ENCODE results near the gene PTPRG.

GRCh38 chr3:61684386-61684785 is 123.0 kb downstream of the PTPRG start:
- TF ChIP-seq CTCF (IDR thresholded peaks at IDR 0.05) (no peak), POLR2A (IDR thresholded peaks at IDR 0.05; ENCODE audit: low read depth) (no peak), POLR2AphosphoS5 (IDR thresholded peaks at IDR 0.05) (no peak), EP300 (IDR thresholded peaks at IDR 0.05) (no peak)

Measured in esophagus muscularis mucosa (tissue), 4 donors.